Measurements from ENCODE around the gene S100A1.

The S100A1 gene

GRCh38 chr1:153649137-153649862 lies 21.1 kb downstream of the S100A1 start:
- in situ Hi-C loops (cut with MboI; ENCODE audit: low sequenced_read_pairs, unreplicated experiment): no loop called here
- no peak for DNase-seq (ENCODE audit: low spot score)

DNA sequence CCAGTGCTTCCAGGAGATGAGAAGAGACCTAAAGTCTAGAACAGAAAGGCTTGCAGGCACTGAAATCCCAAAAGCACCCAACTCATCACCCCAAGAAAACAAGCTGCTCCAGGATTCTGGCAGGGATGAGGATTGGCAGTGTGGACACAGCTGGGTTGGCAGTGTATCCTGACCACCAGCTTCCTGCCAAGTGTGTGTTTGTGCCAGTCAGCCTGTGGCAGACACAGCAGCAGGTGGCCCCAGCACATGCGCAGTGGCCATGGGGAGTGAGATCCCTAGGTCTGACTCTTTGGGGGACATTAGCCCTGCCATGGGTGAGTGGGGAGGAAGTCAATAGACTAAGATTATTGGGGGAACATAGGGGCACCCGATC lies 21.6 kb downstream of the S100A1 start:
- DNase-seq (ENCODE audit: low spot score): no peak
- in situ Hi-C loops (cut with MboI; ENCODE audit: low sequenced_read_pairs, unreplicated experiment): no loop called here
- TF ChIP-seq, protein P1, sequence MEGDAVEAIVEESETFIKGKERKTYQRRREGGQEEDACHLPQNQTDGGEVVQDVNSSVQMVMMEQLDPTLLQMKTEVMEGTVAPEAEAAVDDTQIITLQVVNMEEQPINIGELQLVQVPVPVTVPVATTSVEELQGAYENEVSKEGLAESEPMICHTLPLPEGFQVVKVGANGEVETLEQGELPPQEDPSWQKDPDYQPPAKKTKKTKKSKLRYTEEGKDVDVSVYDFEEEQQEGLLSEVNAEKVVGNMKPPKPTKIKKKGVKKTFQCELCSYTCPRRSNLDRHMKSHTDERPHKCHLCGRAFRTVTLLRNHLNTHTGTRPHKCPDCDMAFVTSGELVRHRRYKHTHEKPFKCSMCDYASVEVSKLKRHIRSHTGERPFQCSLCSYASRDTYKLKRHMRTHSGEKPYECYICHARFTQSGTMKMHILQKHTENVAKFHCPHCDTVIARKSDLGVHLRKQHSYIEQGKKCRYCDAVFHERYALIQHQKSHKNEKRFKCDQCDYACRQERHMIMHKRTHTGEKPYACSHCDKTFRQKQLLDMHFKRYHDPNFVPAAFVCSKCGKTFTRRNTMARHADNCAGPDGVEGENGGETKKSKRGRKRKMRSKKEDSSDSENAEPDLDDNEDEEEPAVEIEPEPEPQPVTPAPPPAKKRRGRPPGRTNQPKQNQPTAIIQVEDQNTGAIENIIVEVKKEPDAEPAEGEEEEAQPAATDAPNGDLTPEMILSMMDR (IDR thresholded peaks at IDR 0.05; ENCODE audit: borderline replicate concordance, control extremely low read depth, extremely low read depth, insufficient read depth, missing control alignments): no peak

More at GRCh38 chr1:153649137-153649862, 21.1 kb downstream of the S100A1 start:
- TF ChIP-seq, protein P1 (IDR thresholded peaks at IDR 0.05; ENCODE audit: borderline replicate concordance, control extremely low read depth, extremely low read depth, insufficient read depth, missing control alignments): no peak

DNA sequence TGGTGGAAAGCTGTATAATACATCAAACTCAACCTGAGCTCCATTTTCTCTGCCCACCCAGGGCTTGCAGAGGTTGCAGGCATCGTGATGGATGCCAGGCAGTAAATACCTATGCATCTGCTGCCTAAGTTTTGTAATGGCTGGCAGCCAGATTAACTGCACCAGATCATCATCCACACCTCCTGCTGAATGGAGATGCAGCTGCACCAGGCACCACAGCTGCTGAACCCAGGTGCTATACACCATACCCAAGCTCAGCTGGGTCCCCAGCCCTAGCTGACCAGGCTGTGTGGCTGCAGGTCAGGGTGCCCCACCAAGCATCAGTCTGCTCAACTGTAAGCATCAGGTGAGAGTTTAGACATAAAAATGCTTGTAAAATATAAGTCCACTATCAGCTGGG lies 23.5 kb downstream of the S100A1 start:
- DNase-seq (ENCODE audit: low spot score): no peak
- TF ChIP-seq, protein P1 (IDR thresholded peaks at IDR 0.05; ENCODE audit: borderline replicate concordance, control extremely low read depth, extremely low read depth, insufficient read depth, missing control alignments): no peak
- in situ Hi-C loops (cut with MboI; ENCODE audit: low sequenced_read_pairs, unreplicated experiment): no loop called here

DNA sequence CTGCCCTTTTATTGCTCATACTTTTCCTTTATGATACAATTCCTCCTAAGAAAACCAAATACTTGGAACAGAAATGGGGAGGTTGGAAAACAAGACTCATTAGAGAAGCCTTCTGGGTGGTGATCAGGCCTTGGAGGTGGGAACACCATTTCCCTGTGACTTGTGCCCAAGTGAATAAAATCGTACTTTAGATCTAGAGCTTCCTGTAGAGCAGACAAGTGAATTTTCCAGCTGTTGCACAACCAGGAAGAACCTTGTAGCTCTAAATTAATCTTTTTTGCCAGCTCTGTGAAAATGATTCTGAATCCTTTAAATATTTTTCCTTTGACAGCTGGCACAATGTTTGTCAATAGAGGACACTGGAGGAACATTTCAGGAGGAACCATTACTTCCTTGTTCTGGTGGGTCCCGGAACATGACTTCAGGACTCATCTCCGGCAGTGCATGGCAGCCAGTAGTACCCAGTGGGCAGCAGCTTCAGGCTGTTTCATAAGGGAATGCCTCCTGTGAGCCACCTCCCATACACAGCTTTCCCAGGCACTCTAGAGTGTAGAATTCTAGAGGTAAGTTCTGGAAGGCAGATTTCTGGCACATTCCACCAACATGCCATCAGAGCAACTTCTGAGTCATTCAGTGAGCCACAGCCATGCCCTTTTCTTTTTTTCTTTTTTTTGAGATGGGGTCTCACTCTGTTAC lies 24.7 kb downstream of the S100A1 start:
- in situ Hi-C loops (cut with MboI; ENCODE audit: low sequenced_read_pairs, unreplicated experiment): no loop called here
- TF ChIP-seq, protein P1 (IDR thresholded peaks at IDR 0.05; ENCODE audit: borderline replicate concordance, control extremely low read depth, extremely low read depth, insufficient read depth, missing control alignments): no peak

DNA sequence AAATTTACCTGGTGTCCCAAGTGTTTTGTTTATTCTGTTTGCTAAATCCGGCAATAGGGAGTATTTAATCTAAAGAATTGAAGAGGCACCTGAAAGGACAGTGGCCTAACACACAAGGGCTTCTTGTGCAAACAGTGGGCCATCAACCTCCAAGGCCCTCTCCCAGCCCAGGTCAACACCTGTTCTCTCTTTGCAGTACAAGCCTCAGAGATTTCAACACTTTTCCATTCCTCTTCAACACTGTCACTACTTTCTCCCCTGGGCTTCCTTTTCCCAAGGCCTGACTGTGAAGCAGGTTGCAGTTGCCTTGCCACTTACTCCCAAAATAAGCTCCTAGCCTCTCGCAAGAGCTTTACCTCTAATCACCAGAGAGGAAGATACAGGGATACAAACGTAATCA lies 27.1 kb downstream of the S100A1 start:
- in situ Hi-C loops (cut with MboI; ENCODE audit: low sequenced_read_pairs, unreplicated experiment): no loop called here
- no peak for DNase-seq (ENCODE audit: low spot score)
- TF ChIP-seq, protein P1 (IDR thresholded peaks at IDR 0.05; ENCODE audit: borderline replicate concordance, control extremely low read depth, extremely low read depth, insufficient read depth, missing control alignments): no peak

More for the DNA sequence above, 24.7 kb downstream of the S100A1 start:
- no peak for DNase-seq (ENCODE audit: low spot score)

- DNase-seq (ENCODE audit: low spot score): peak; percentile 94
- in situ Hi-C loops (cut with MboI; ENCODE audit: low sequenced_read_pairs, unreplicated experiment): no loop called here
- TF ChIP-seq, protein P1 (IDR thresholded peaks at IDR 0.05; ENCODE audit: borderline replicate concordance, control extremely low read depth, extremely low read depth, insufficient read depth, missing control alignments): no peak
These were observed 30.4 kb downstream of the S100A1 start, which contains the start of gene SNAPIN for GRCh38 chr1:153658400-153659174. Gene SNAPIN (plus strand): TSS chr1:153658703. CDS start chr1:153658744, 41 bp downstream.
